IPS-20b (cell line): Measurements from ENCODE around the gene MEGF6.

Experiments used
- H3K27ac ChIP-seq: one replicate; pipeline ENCODE4 v1.5.1; 2013; ENCODE audit warnings: low read length
- H3K27me3 ChIP-seq: 2 replicates; pipeline ENCODE4 v1.6.1; 2013; ENCODE audit warnings: mild to moderate bottlenecking, low read length, inconsistent platforms; ENCODE audit not compliant: insufficient read depth
- H3K36me3 ChIP-seq: 2 replicates; pipeline ENCODE4 v1.6.1; 2013; ENCODE audit warnings: low read depth, mild to moderate bottlenecking, inconsistent platforms, low read length, moderate library complexity; ENCODE audit not compliant: insufficient read depth
- H3K4me1 ChIP-seq: 2 replicates; pipeline ENCODE4 v1.6.1; 2013; ENCODE audit warnings: mild to moderate bottlenecking, control low read depth, inconsistent platforms, low read length, moderate library complexity; ENCODE audit not compliant: insufficient read depth
- H3K4me3 ChIP-seq: 2 replicates; pipeline ENCODE4 v1.5.1; 2013; ENCODE audit warnings: mild to moderate bottlenecking, low read length, inconsistent platforms
- H3K9ac ChIP-seq: 2 replicates; pipeline ENCODE4 v1.6.1; 2013; ENCODE audit warnings: low read depth, mild to moderate bottlenecking, inconsistent platforms, low read length, moderate library complexity
- H3K9me3 ChIP-seq: 2 replicates; pipeline ENCODE4 v1.6.1; 2013; ENCODE audit warnings: mild to moderate bottlenecking, low read depth, low read length, inconsistent platforms; ENCODE audit not compliant: insufficient read depth

MEGF6 gene

DNA sequence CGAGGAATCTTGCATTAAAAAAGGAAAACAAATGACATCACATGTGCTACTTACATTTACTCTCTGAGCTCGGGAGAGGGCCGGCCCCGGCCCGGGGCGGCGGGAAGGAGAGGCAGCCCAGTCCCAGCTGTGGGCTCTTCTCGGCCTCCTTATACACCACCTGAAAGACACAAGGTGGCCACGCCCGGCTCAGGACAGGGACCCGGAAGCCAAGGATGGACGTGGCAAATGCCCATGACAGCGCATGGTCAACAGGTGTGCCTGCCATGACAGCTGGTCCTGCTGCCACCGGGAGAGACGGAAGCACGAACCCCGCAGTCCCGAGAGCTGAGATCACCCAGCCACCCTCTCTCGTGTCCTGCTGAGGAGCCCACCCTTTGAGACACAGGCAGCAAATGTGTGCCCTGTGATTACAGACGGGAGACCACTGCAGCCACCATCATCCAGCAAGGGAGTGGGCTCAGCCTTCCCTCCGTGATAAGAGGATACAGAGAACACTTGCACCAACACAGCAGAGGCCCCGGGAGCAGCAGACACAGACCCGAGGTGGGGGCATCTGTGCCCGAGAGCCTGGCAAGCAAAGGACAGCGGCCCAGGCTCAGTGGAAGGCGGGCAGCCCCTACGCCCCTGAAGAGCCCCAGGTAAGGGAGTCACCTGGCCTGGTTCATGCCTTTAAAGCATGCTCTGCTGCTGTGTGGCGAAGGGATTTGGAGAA is 22.2 kb upstream of the MEGF6 start:
- peaks cover 71% of the 10 kb centered on the region for H3K36me3 ChIP-seq
- H3K9ac ChIP-seq = no peak overlapping the region
- H3K9me3 ChIP-seq = no peaks in the 10 kb centered on the region
- no peak overlapping the region for H3K27ac ChIP-seq
- H3K4me3 ChIP-seq = no peak overlapping the region
- 0 out of 2 replicates have a peak, but pooled peaks cover 4% of the 10 kb centered on the region for H3K4me1 ChIP-seq
- H3K27me3 ChIP-seq = no peaks in the 10 kb centered on the region

DNA sequence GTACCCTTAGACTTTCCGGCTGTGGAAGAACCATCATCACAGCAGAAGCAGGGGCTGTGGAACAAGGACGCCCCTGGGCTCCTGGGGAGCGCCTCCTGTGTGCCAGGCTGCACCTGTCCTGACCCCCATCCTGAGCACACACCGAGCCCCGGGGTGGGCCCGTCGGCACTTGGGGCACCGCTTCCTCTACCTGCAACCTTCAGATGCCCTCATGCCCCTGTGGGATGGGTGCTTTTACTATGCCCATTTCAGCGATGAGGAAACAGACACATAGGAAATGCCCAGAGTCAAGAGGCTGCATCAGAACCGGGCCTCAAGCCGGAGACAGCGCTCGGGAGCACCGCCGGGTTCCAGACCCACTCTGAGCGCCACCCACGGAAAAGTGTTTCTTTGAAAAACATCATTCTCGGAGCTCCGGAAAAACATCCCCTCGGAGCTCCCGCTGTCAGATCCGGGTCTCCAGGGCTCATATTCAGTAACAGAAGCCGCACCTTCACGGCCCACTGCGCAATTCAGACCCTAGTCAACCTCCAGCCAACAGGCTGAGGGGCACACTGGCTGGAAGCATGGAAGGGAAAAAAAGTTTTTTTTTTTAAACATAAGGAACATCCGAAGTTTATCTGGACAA is 21.5 kb upstream of the MEGF6 start:
- Histone ChIP-seq H3K36me3 (peaks cover 71% of the 10 kb centered on the region), H3K4me1 (0 out of 2 replicates have a peak, but pooled peaks cover 4% of the 10 kb centered on the region), H3K27ac (no peak overlapping the region), H3K9me3 (no peaks in the 10 kb centered on the region), H3K9ac (no peak overlapping the region), H3K27me3 (no peaks in the 10 kb centered on the region), H3K4me3 (no peak overlapping the region)

DNA sequence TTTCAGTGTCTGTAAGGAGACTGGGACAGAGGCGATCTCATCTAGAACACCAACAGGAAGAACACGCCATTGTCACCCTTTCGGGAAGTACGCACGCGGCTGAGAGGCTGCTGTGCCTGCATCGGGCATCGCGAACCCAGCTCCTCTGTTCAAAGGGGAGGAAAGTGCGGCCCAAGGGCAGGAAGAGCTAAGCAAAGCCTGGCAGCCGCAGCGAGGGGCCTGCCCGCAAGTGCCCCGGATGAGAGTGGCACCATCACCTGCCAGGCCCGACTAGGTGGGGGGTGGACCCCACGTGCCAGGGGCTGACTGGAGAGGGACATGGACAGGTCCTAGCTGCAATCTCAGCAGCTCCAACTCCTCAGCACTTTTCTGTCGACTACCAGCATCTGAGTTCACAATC is 21.0 kb upstream of the MEGF6 start:
- Histone ChIP-seq H3K4me3 (no peak overlapping the region), H3K36me3 (peaks cover 72% of the 10 kb centered on the region), H3K27me3 (no peaks in the 10 kb centered on the region), H3K9ac (peak overlapping the region; percentile 63), H3K9me3 (no peaks in the 10 kb centered on the region), H3K4me1 (0 out of 2 replicates have a peak, but pooled peaks cover 4% of the 10 kb centered on the region), H3K27ac (no peak overlapping the region)

DNA sequence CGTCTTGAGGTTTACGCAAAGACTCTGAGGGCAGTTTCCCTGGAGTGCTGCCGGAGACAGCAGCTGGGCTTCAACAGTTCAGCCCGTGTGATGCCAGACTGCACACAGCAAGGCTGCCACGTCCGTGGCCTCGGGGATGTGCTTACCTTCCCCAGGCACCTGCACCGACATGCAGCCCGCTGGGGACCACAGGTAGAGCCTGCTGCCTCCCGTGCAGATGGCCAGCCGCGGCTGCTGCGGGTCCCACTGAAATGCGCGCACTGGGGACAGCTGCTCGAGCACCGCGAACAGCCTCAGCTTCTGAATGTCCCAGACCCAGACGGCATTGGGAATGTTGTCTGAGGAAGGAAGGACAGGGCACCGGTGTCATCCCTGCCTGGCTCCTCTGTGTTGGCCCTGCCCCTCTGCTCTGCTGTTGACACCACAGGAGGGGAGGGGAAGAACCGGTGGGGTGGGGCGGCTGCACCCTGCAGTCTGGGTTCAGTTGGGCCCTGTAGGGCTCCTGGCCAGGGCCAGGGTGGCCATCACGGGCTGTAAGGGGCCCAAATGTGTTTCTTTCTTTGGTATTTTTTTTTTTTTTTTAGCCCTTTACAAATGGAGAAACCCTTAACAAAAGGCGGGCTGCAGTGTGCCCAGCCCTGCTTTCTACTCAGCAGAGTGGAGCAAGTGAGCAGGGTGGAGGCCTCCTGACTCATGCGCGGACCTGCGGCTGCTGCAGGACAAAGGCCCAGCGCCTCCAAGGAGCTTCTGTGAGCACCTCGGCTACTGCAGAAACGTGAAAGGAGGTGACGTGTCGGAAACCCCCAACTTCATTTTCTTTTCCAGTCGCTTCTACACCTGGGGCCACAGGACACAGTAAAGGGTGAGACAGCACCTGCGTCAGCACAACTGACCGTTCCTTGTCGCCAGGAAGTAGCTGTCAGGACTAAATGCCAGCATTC is 20.3 kb upstream of the MEGF6 start:
- peak overlapping the region; percentile 63 for H3K9ac ChIP-seq
- no peaks in the 10 kb centered on the region for H3K9me3 ChIP-seq
- peaks cover 66% of the 10 kb centered on the region for H3K36me3 ChIP-seq
- H3K27me3 ChIP-seq = no peaks in the 10 kb centered on the region
- H3K4me1 ChIP-seq = 0 out of 2 replicates have a peak, but pooled peaks cover 4% of the 10 kb centered on the region
- no peak overlapping the region for H3K4me3 ChIP-seq
- H3K27ac ChIP-seq = peak overlapping the region; percentile 24

DNA sequence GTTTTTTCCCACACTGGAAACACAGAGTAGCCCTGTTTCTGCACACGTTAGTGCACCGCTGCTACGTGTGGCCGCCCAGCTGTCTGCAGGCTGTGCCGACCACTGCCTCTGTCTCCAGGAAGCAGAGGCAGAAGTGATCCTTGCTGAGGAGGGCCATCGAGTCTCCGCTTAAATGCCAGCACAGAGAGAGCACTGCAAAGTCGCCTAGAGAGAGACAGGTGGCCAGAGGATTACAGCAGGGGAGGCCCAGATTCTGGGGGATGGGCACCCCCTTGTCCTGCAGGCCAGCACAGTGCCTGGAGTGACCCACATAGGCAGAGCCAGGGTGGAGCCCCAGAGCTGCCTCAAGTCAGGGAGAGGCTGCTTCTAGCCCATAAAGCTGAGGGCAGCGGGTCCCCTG is 19.6 kb upstream of the MEGF6 start:
- Histone ChIP-seq H3K27me3 (no peaks in the 10 kb centered on the region), H3K9me3 (no peaks in the 10 kb centered on the region), H3K27ac (no peak overlapping the region), H3K4me3 (no peak overlapping the region), H3K9ac (no peak overlapping the region), H3K36me3 (peaks cover 61% of the 10 kb centered on the region), H3K4me1 (0 out of 2 replicates have a peak, but pooled peaks cover 5% of the 10 kb centered on the region)

DNA sequence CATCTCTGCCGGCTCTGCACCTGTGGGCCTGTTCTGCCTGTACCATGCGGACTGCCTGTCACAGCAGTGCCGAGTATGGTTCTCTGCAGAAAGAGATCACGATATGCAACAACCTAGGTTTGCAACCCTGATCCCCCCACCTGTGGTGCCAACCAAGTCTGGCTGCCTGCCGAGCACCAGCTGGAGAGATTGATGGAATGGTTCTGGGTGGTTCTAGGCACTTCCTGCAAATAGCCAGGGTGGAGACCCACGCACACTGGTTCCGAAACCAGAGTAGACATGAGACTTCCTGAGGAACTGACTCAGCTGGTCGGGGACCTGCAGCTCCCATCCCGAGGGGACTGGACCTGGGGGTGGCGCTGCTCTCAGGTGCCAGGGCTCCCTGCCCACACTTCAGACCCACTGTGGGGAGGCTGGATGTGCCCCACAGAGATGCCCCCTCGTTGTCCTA is 18.9 kb upstream of the MEGF6 start:
- Histone ChIP-seq H3K36me3 (peaks cover 54% of the 10 kb centered on the region), H3K27ac (no peak overlapping the region), H3K27me3 (no peaks in the 10 kb centered on the region), H3K9ac (no peak overlapping the region), H3K9me3 (no peaks in the 10 kb centered on the region), H3K4me3 (no peak overlapping the region), H3K4me1 (0 out of 2 replicates have a peak, but pooled peaks cover 8% of the 10 kb centered on the region)

DNA sequence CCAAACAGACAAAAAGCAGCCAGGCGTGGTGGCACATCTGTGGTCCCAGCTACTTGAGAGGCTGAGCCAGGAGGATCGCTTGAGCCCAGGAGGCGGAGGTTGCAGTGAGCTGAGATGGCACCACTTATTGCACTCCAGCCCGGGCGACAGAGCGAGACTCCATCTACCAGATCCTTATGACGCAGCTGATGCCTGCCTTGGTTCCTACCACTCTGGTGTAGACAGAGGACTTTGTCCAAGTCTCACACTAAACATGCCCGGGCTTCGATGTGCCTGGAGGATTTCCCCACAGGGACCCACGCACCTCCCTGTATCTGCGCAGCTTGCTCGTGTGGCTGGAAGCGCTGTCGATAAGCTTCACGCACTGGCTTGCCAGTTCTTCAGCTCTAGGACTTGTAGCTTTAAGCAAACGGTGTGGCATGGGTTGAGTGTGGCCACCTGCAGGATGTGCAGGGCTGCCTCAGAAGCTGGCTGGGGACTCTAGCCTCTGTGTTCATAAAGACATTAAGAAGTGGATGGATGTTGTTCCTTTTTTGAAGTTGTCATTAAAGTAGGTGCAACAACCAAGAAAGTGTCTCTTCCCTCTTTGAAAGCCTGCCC is 18.4 kb upstream of the MEGF6 start:
- H3K4me3 ChIP-seq = no peak overlapping the region
- no peaks in the 10 kb centered on the region for H3K9me3 ChIP-seq
- H3K36me3 ChIP-seq = peaks cover 49% of the 10 kb centered on the region
- no peaks in the 10 kb centered on the region for H3K27me3 ChIP-seq
- H3K4me1 ChIP-seq = 0 out of 2 replicates have a peak, but pooled peaks cover 8% of the 10 kb centered on the region
- no peak overlapping the region for H3K9ac ChIP-seq
- H3K27ac ChIP-seq = no peak overlapping the region

DNA sequence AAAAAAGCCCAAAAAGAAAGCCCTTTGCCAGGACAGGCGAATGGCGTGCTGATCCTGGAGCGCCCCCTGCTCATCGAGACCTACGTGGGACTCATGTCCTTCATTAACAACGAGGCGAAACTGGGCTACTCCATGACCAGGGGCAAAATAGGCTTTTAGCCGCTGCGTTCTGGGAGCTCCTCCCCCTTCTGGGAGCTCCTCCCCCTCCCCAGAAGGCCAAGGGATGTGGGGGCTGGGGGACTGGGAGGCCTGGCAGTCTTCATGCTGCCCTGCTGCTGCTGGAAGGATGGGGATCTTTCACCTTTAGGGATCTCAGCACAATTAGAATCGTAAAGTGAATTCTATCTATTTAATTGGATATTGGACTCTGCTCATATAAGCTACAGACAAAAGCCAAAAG is 17.1 kb upstream of the MEGF6 start:
- Histone ChIP-seq H3K27ac (no peak overlapping the region), H3K36me3 (peaks cover 38% of the 10 kb centered on the region), H3K4me3 (no peak overlapping the region), H3K27me3 (peaks cover 6% of the 10 kb centered on the region; the same call in 1 of the 2 replicates), H3K9ac (no peak overlapping the region), H3K9me3 (no peaks in the 10 kb centered on the region), H3K4me1 (0 out of 2 replicates have a peak, but pooled peaks cover 8% of the 10 kb centered on the region)

DNA sequence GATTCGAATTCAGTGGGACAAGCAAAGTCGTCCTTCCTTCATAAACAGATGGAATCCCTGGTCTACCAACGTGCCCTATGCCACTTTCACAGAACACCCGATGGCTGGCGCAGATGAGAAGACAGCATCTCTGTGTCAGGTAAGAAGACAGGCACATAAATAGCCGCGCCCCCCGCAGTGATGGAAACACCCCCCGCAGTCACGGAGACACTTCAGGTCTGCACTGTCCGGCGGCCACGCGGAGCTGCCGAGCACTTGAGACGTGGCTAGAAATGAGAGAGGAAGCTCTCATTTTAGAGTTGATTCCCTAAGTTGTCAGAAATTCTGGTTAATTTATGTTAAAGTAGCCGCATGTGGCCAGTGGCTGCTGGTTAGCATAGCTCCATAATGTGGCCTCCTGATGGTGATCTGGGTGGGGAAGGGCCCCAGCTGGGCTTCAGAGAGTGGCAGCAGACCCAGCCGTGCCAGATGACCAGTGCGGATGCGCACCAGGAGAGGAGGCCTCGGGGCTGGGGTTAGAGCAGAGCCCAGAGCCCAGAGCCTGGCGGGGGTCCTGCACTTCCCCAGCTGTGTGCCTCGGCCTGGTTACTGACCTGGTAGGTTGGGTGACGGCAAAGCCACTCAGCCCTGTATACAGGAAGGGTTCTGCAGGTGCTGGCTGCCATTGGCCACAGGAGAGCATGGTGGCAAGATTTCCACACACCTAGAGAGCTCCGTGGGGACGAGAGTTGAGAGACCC is 16.4 kb upstream of the MEGF6 start:
- H3K9ac ChIP-seq = no peak overlapping the region
- no peak overlapping the region for H3K4me3 ChIP-seq
- H3K4me1 ChIP-seq = 0 out of 2 replicates have a peak, but pooled peaks cover 8% of the 10 kb centered on the region
- H3K9me3 ChIP-seq = no peaks in the 10 kb centered on the region
- no peak overlapping the region for H3K27ac ChIP-seq
- peaks cover 6% of the 10 kb centered on the region; the same call in 1 of the 2 replicates for H3K27me3 ChIP-seq
- peaks cover 38% of the 10 kb centered on the region for H3K36me3 ChIP-seq

DNA sequence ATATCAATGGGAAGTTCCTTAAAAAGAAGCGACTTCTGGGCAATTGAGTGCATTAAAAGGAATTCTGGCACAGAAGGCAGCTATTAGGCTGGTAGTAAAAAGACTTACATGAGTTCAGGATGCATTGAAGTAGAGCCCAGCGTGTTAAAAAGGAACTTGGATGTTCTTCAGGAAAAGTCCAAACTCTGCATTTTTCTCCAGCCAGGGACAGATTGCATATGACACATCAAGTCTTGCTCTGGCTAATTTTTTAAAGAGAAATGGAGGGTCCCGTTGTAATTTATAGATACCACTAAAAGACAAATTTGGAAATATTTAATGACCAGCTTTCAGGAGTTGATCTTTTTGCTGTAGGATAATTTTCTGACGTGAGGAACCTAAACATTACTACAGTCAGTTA is 14.7 kb upstream of the MEGF6 start:
- Histone ChIP-seq H3K27ac (no peak overlapping the region), H3K27me3 (peaks cover 6% of the 10 kb centered on the region; the same call in 1 of the 2 replicates), H3K9ac (no peak overlapping the region), H3K9me3 (no peaks in the 10 kb centered on the region), H3K4me3 (peak overlapping the region; percentile 71), H3K4me1 (0 out of 2 replicates have a peak, but pooled peaks cover 4% of the 10 kb centered on the region), H3K36me3 (peaks cover 32% of the 10 kb centered on the region)
